Pancreas (tissue), 10 donors: ENCODE measurements around the gene ITPR1. TPM values are rescaled to one million over a fixed set of nuclear protein-coding genes. Genes with fewer than 3 reads are reported as not detected.

Experiments used
- ATAC-seq, 4 donors: fragments of 200-7000 bp; cut with Tn5 transposase; one replicate each; pipeline versions ENCODE4 v1.8.0 to v1.9.1; 2020; ENCODE audit warnings: mild to moderate bottlenecking in 4 of 4, moderate library complexity in 4 of 4
- DNase-seq, 6 donors: peaks; one replicate each; pipeline ENCODE4 v3.0.0-alpha.2; 2020
- FAIRE-seq: peaks from 2 replicates; lab custom pipeline; 2012; peaks lifted over from hg19 to GRCh38; lab: Jason Lieb, UNC
- H3K27ac ChIP-seq, 4 donors: fragments of 200-600 bp; sonication (generic); 1 replicate in 3 of 4; 2 replicates in 1 of 4; pipeline versions ENCODE4 v1.5.0 to v1.8.0; 2020
- H3K27me3 ChIP-seq, 4 donors: fragments of 200-600 bp; one replicate each; pipeline ENCODE4 v1.8.0; 2021
- H3K36me3 ChIP-seq, 3 donors: fragments of 200-600 bp; sonication (generic) in 1 of 3; one replicate each; pipeline versions ENCODE4 v1.5.0 to v1.8.0; 2020 to 2021
- H3K4me1 ChIP-seq, 3 donors: fragments of 200-600 bp; one replicate each; pipeline ENCODE4 v1.8.0; 2021
- H3K4me3 ChIP-seq, 4 donors: fragments of 200-600 bp; sonication (generic) in 2 of 4; one replicate each; pipeline versions ENCODE4 v1.5.0 to v1.8.0; 2020 to 2021
- H3K9me3 ChIP-seq, 4 donors: fragments of 200-600 bp; one replicate each; pipeline ENCODE4 v1.8.0; 2021
- CTCF ChIP-seq, 4 donors: fragments of 200-600 bp; sonication (generic) in 3 of 4; IDR thresholded peaks; one replicate each; pipeline versions ENCODE4 v1.5.0 to v1.8.0; 2021; ENCODE audit warnings: antibody characterized with exemption in 4 of 4
- WGBS, 2 donors: extraction: QIAGEN DNeasy Blood & Tissue Kit; methylation state at CpG; one replicate each; pipeline ENCODE4 v1.1.7; 2013; 5-methylcytosine and 5-hydroxymethylcytosine counted together
- intact Hi-C, 3 donors: fragments of 100-400 bp; cut with DNase I; formaldehyde crosslinking; loops; one replicate each; pipeline versions ENCODE4 v1.11.1 to v1.14.2; 2022
- polyA plus RNA-seq, 2 donors: library from polyadenylated mRNA; stranded (reverse); fragments of 200-250 nt; gene quantifications; one replicate each; pipeline ENCODE4 v1.2.3, GENCODE V29; 2013
- total RNA-seq, 6 donors: library from RNA; stranded (reverse); fragmentation: NEBNext Ultra II Directional in 4 of 6; extraction: Animal tissue kit (Norgen Biotek cat#: 25700) in 4 of 6; gene quantifications; one replicate each; pipeline versions ENCODE4 v1.2.1 to v1.2.4, GENCODE V29; 2021 to 2023
- donor health status: healthy with polysubstance abuse.
- donor health status: DM: no; HTN: no; CAD: no; lungs with moderate emphysema.
- donor health status: DM: no; HTN: no; CAD: no.
- donor health status: control.
- donor health status: control.
- donor health status: Bipolar disorder and iron deficiency.
- donor health status: DM: yes; HTN: yes; CAD: no.
- donor health status: DM: no; HTN: no; CAD: no.
- donor health status: DM: no; HTN: no; CAD: no.
- donor health status: DM: yes; HTN: yes; CAD: no.

ITPR1 gene
- total and polyA plus RNA-seq, 8 donors, result 4.5 to 19.1 (median 10.1) TPM

DNA sequence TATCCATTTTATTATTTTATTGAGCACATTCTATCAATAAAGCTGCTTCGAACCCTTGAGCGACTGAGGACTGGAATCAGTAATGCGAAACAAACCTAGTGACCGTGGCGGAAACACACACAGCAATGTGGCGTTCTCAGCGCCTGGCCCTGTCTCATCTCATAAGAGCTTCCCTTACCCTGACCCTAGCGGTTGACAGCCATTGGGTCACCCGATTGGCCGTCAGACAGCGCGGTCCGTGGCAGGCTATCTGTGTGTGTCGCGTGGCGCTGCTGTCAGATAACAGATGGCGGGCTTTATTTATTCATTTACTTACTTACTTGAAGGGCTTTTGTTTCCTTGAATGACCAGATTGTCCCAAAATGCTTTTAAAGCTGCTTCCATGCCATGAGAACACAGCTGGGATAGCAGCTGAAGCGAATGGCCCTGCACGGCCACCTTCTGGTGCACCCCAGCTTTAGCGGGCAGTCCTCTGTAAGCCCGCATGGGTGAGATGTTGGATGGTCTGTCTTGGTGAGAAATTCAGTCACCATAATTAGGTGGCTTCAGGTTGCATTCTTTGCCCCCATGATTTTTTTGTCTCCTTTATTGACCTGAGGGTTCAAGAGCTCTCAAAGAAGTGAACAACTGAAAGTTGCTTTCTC is 270.6 kb downstream of the ITPR1 start:
- WGBS, 2 donors, result 91% methylated on average over 21 of the region's 21 CpGs
- TF ChIP-seq CTCF (IDR thresholded peaks at IDR 0.05), result no peak
- intact Hi-C loops, result no loop called here
- H3K27me3 ChIP-seq, result no peaks in the 10 kb centered on the region
- no peak overlapping the region for H3K4me3 ChIP-seq
- H3K36me3 ChIP-seq, result no peaks in the 10 kb centered on the region
- DNase-seq (no peak), FAIRE-seq (no peak), ATAC-seq (no peak)
- no peaks in the 10 kb centered on the region for H3K9me3 ChIP-seq
- peaks cover 7 to 15% (median 7%) of the 10 kb centered on the region in 3 donors for H3K4me1 ChIP-seq
- H3K27ac ChIP-seq, result no peak overlapping the region

DNA sequence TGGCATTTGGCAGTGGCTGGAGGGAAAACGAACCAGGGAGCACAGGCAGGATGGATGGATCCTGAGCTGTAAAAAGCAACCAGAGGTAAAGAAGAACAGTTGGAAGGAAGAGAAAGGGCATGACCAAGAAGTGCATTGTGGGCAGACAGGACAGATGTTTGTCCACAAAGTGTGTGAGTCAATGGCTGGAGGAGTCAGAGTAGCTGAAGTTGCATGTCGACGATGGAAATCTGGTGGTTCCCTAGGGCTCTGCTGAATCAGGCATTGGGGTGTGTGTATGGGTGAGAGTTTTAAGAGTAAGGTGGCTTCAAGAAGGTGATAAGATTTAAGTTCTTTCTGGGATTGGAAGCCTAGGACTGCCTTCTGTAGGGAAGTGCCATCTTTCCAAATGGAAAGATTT is 272.1 kb downstream of the ITPR1 start:
- DNase-seq, result no peak
- TF ChIP-seq CTCF (IDR thresholded peaks at IDR 0.05), result no peak
- FAIRE-seq, result no peak
- ATAC-seq, result no peak
- H3K9me3 ChIP-seq, result no peaks in the 10 kb centered on the region
- H3K4me1 ChIP-seq, result peaks cover 16 to 23% (median 16%) of the 10 kb centered on the region in 3 donors
- no peaks in the 10 kb centered on the region for H3K36me3 ChIP-seq
- 92 to 98% methylated on average over 3 of the region's 3 CpGs for WGBS, 2 donors
- H3K27me3 ChIP-seq, result no peaks in the 10 kb centered on the region
- H3K27ac ChIP-seq, result no peak overlapping the region
- H3K4me3 ChIP-seq, result no peak overlapping the region
- intact Hi-C loops, result no loop called here

- no peak for ATAC-seq
- intact Hi-C loops, result no loop called here
- DNase-seq, result no peak
- WGBS, 2 donors, result 96 to 99% methylated on average over 4 of the region's 4 CpGs
- no peaks in the 10 kb centered on the region for H3K36me3 ChIP-seq
- peaks cover 24 to 30% (median 26%) of the 10 kb centered on the region in 3 donors for H3K4me1 ChIP-seq
- no peak overlapping the region for H3K4me3 ChIP-seq
- no peak for FAIRE-seq
- TF ChIP-seq CTCF (IDR thresholded peaks at IDR 0.05), result no peak
- H3K9me3 ChIP-seq, result no peaks in the 10 kb centered on the region
- no peak overlapping the region for H3K27ac ChIP-seq
- H3K27me3 ChIP-seq, result no peaks in the 10 kb centered on the region
These were observed 273.1 kb downstream of the ITPR1 start for GRCh38 chr3:4766263-4766662.

DNA sequence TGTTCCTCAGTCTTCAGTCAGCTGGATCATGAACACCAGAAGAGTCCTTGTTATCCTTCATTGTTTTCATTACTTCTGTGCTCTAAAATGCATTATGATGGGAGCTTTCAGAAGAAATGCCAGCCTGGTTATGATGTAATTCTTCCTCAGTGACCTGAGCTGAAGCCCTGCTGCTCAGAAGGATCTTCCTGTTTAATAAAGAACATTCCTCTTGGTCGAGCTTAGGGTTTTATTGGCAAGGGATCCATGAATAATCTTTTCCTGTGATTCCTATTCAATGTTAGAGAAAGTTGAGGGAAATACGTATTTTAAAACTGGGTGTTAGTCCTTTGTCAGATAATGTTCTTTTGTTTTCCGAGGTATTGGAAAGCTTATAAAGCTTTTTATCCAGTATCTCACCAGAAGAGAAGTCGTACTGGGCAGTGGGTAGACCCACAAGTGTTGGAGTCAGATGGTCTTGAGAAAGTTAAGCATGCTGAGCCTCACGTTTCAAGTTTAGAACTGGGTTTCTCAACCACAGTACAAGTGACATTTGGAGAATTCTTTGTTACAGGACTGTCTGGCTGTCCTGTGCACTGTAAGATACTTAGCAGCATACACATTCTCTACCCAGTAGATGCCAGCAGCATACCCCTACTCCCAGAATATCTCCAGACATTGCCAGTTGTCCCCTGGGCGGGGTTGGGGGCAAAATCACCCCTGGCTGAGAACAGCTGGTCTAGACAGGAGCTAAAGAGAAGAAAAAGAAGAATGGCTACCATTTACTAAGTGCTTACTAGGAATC is 273.8 kb downstream of the ITPR1 start:
- H3K4me3 ChIP-seq, result no peak overlapping the region
- DNase-seq (no peak), ATAC-seq (no peak), FAIRE-seq (no peak)
- no peaks in the 10 kb centered on the region for H3K27me3 ChIP-seq
- H3K36me3 ChIP-seq, result no peaks in the 10 kb centered on the region
- no peak overlapping the region for H3K27ac ChIP-seq
- H3K9me3 ChIP-seq, result no peaks in the 10 kb centered on the region
- WGBS, 2 donors, result 86 to 87% methylated on average over 6 of the region's 6 CpGs
- intact Hi-C loops, result no loop called here
- TF ChIP-seq CTCF (IDR thresholded peaks at IDR 0.05), result no peak
- H3K4me1 ChIP-seq, result peaks cover 30 to 34% (median 31%) of the 10 kb centered on the region in 3 donors

GRCh38 chr3:4768021-4768420 is 274.9 kb downstream of the ITPR1 start:
- DNase-seq (no peak), ATAC-seq (no peak), FAIRE-seq (no peak)
- Histone ChIP-seq H3K36me3 (no peaks in the 10 kb centered on the region), H3K9me3 (no peaks in the 10 kb centered on the region), H3K4me1 (peaks cover 31 to 34% (median 32%) of the 10 kb centered on the region in 3 donors), H3K27me3 (no peaks in the 10 kb centered on the region), H3K4me3 (no peak overlapping the region), H3K27ac (no peak overlapping the region)
- WGBS, 2 donors, result 81 to 82% methylated on average over 5 of the region's 5 CpGs
- no peak for TF ChIP-seq CTCF (IDR thresholded peaks at IDR 0.05)
- intact Hi-C loops, result no loop called here
